CD4-positive, alpha-beta T cell (primary cell): ENCODE data around the gene LRRC42. TPM values are rescaled to one million over a fixed set of nuclear protein-coding genes. Genes with fewer than 3 reads are reported as not detected.

Experiments
- ATAC-seq: fragments of 200-7000 bp; cut with Tn5 transposase; one replicate; pipeline ENCODE4 v1.10.0; 2022; ENCODE audit warnings: mild to moderate bottlenecking; ENCODE audit not compliant: poor library complexity
- CTCF ChIA-PET: fragments of 350-600 bp; sonication (Branson Sonifier 250); formaldehyde crosslinking; loops from one replicate; lab custom pipeline; 2021; ENCODE audit warnings: antibody characterized with exemption, inconsistent platforms; lab: Charles Lee
- POLR2A ChIA-PET: fragments of 350-600 bp; sonication (Branson Sonifier 250); formaldehyde crosslinking; loops from one replicate; lab custom pipeline; 2021; ENCODE audit warnings: antibody characterized with exemption, inconsistent platforms; lab: Charles Lee
- DNase-seq, 14 experiments: peaks; one replicate each; pipeline ENCODE4 v3.0.0-alpha.2; 2013 to 2020; ENCODE audit warnings: mixed read lengths in 2 of 14
- H3K27ac ChIP-seq, 2 donors: one replicate each; pipeline versions ENCODE4 v1.5.1 to v1.7.0; 2013; ENCODE audit warnings: low read length in 2 of 2, low read depth in 1 of 2, mild to moderate bottlenecking in 1 of 2
- H3K27me3 ChIP-seq, 2 experiments: 1 replicate in 1 of 2; 2 replicates in 1 of 2; pipeline versions ENCODE4 v1.6.1 to v1.7.0; 2013; ENCODE audit warnings: low read length in 2 of 2, control low read depth in 1 of 2, mild to moderate bottlenecking in 1 of 2, moderate library complexity in 1 of 2; ENCODE audit not compliant: insufficient read depth in 2 of 2, control insufficient read depth in 1 of 2
- H3K36me3 ChIP-seq: one replicate; pipeline ENCODE4 v1.6.1; 2013; ENCODE audit warnings: low read length, control low read depth; ENCODE audit not compliant: insufficient read depth
- H3K4me1 ChIP-seq: one replicate; pipeline ENCODE4 v1.6.1; 2013; ENCODE audit warnings: low read length, control low read depth; ENCODE audit not compliant: insufficient read depth
- H3K4me3 ChIP-seq: one replicate; pipeline ENCODE4 v1.5.1; 2013; ENCODE audit warnings: mild to moderate bottlenecking, low read length, moderate library complexity
- H3K9me3 ChIP-seq, 2 experiments: 1 replicate in 1 of 2; 2 replicates in 1 of 2; pipeline versions ENCODE4 v1.6.1 to v1.7.0; 2013; ENCODE audit warnings: low read length in 2 of 2, mild to moderate bottlenecking in 2 of 2, control low read depth in 1 of 2, moderate library complexity in 1 of 2; ENCODE audit not compliant: control insufficient read depth in 1 of 2, insufficient read depth in 1 of 2
- H3K27ac Mint-ChIP-seq: one replicate; pipeline ENCODE4 v1.8.0; 2020; ENCODE audit warnings: mixed read lengths
- H3K27me3 Mint-ChIP-seq: one replicate; pipeline ENCODE4 v1.8.0; 2021; ENCODE audit warnings: mixed read lengths
- H3K36me3 Mint-ChIP-seq: one replicate; pipeline ENCODE4 v1.8.0; 2021; ENCODE audit warnings: low read depth, mixed read lengths
- H3K4me1 Mint-ChIP-seq: one replicate; pipeline ENCODE4 v1.8.0; 2021; ENCODE audit warnings: low read depth, mixed read lengths
- H3K4me3 Mint-ChIP-seq: one replicate; pipeline ENCODE4 v1.8.0; 2020; ENCODE audit warnings: mild to moderate bottlenecking, mixed read lengths
- H3K9me3 Mint-ChIP-seq: one replicate; pipeline ENCODE4 v1.8.0; 2020; ENCODE audit warnings: mixed read lengths
- intact Hi-C, 2 experiments: fragments of 100-400 bp; cut with DNase I in 1 of 2; cut with micrococcal nuclease in 1 of 2; formaldehyde crosslinking; loops; one replicate each; pipeline versions ENCODE4 v1.15.1 to v1.9.0; 2023 to 2025; cut with DNase I, micrococcal nuclease
- total RNA-seq, 174 experiments: library from RNA in 2 of 174; stranded (reverse) in 2 of 174; gene quantifications; one replicate each; pipeline ENCODE4 v1.2.3 and lab custom pipeline; 2021 to 2026
- TF ChIP-seq, protein P1 (sequence below): fragments of 200-600 bp; IDR thresholded peaks from one replicate; pipeline ENCODE4 v1.8.0; 2022; ENCODE audit warnings: antibody characterized with exemption, mild to moderate bottlenecking

The LRRC42 gene
- total RNA-seq, 2 experiments from 2014 or later = 3.9 to 5.0 TPM

DNA sequence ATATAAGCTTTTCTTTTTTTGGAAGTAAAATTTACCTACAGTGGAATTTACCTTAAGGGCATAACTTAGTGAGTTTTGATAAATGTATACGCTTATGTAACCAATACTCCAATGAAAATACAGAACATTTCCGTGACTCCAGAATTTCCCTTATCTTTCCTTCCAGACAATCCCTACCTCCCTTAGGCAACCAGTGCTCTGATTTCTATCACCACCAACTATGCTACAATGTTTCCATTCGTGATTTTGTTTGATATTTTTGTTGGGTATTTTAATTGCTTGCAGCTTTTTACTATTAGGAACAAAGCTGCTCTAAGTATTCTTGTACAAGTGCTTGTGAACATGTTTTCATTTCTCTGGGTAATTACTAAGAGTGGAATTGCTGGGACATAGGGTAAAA, 15.2 kb upstream of the LRRC42 start:
- ATAC-seq = no peak
- ChIA-PET POLR2A (no interaction called here), CTCF (no interaction called here)
- DNase-seq = no peak
- no peak overlapping the region for H3K4me3 ChIP-seq
- peaks cover 61% of the 10 kb centered on the region for H3K36me3 Mint-ChIP-seq
- TF ChIP-seq, protein P1, sequence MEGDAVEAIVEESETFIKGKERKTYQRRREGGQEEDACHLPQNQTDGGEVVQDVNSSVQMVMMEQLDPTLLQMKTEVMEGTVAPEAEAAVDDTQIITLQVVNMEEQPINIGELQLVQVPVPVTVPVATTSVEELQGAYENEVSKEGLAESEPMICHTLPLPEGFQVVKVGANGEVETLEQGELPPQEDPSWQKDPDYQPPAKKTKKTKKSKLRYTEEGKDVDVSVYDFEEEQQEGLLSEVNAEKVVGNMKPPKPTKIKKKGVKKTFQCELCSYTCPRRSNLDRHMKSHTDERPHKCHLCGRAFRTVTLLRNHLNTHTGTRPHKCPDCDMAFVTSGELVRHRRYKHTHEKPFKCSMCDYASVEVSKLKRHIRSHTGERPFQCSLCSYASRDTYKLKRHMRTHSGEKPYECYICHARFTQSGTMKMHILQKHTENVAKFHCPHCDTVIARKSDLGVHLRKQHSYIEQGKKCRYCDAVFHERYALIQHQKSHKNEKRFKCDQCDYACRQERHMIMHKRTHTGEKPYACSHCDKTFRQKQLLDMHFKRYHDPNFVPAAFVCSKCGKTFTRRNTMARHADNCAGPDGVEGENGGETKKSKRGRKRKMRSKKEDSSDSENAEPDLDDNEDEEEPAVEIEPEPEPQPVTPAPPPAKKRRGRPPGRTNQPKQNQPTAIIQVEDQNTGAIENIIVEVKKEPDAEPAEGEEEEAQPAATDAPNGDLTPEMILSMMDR = no peak
- peaks cover 7 to 14% of the 10 kb centered on the region in 2 experiments for H3K9me3 ChIP-seq
- intact Hi-C loops = no loop called here
- H3K27ac Mint-ChIP-seq = no peak overlapping the region
- peaks cover 23% of the 10 kb centered on the region for H3K36me3 ChIP-seq
- no peak overlapping the region for H3K27ac ChIP-seq
- H3K4me3 Mint-ChIP-seq = no peak overlapping the region
- H3K4me1 Mint-ChIP-seq = no peaks in the 10 kb centered on the region
- peaks cover 2% of the 10 kb centered on the region for H3K9me3 Mint-ChIP-seq
- H3K4me1 ChIP-seq = no peaks in the 10 kb centered on the region
- H3K27me3 ChIP-seq = no peaks in the 10 kb centered on the region
- H3K27me3 Mint-ChIP-seq = no peaks in the 10 kb centered on the region

DNA sequence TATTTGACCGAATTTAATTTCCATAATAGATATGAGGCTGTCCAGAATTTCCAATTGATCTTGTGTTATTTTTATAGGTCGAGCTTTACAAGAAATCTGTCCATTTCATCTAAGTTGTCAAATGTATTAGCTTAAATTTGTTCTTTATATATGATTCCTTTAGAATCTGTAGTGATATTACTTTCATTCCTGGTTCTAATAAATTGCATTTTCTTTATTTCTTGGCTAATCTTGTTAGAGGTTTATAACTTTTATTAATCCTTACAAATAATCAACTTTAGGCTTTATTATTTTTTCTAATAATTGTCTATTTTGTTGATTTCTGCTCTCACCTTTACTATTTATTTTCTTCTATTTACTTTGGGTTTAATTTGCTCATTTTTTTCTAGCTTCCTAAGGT, 14.6 kb upstream of the LRRC42 start:
- Histone ChIP-seq H3K27me3 (no peaks in the 10 kb centered on the region), H3K4me1 (no peaks in the 10 kb centered on the region), H3K36me3 (peaks cover 25% of the 10 kb centered on the region), H3K4me3 (no peak overlapping the region), H3K27ac (no peak overlapping the region), H3K9me3 (peaks cover 7 to 14% of the 10 kb centered on the region in 2 experiments)
- H3K36me3 Mint-ChIP-seq = peaks cover 66% of the 10 kb centered on the region
- no peak for DNase-seq
- TF ChIP-seq, protein P1 = no peak
- H3K27ac Mint-ChIP-seq = no peak overlapping the region
- ChIA-PET CTCF (no interaction called here), POLR2A (no interaction called here)
- ATAC-seq = no peak
- no peak overlapping the region for H3K4me3 Mint-ChIP-seq
- intact Hi-C loops = no loop called here
- H3K4me1 Mint-ChIP-seq = no peaks in the 10 kb centered on the region
- peaks cover 2% of the 10 kb centered on the region for H3K9me3 Mint-ChIP-seq
- H3K27me3 Mint-ChIP-seq = no peaks in the 10 kb centered on the region

DNA sequence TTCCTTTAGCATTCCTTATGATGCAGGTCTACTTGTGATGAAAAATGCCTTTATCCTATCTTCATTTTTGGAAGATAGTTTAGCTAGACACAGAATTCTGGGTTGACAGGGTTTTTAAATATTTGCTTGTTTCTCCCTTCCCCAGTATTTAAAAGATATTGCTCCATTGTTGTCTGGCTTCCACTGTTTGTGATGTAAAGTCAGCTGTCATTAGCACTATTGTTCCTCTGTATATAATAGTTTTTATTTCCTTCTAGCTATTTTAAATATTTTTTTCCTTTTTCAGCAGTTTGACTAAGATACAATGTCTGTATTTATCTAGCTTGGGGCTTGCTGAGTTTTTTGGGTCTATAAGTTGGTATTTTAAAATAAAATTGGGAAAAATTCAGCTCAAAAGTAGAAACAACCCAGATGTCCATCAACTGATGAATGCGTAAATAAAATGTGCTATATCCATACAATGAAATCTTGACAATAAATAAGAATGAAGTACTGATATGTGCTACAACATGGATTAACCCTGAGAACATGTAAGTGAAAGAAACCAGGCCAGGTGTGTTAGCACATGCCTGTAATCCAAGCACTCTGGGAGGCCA, 11.9 kb upstream of the LRRC42 start:
- no peak overlapping the region for H3K27ac Mint-ChIP-seq
- H3K36me3 Mint-ChIP-seq = peaks cover 64% of the 10 kb centered on the region
- no peak overlapping the region for H3K4me3 ChIP-seq
- H3K27me3 ChIP-seq = no peaks in the 10 kb centered on the region
- H3K4me3 Mint-ChIP-seq = no peak overlapping the region
- DNase-seq = no peak
- TF ChIP-seq, protein P1 = no peak
- ATAC-seq = no peak
- intact Hi-C loops = no loop called here
- no peaks in the 10 kb centered on the region for H3K4me1 ChIP-seq
- no peak overlapping the region for H3K27ac ChIP-seq
- CTCF ChIA-PET = no interaction called here
- peaks cover 2% of the 10 kb centered on the region for H3K9me3 Mint-ChIP-seq
- POLR2A ChIA-PET = interaction anchor here (2.0 kb wide), 1 partner anchor 11 kb away, joined by 6 read pairs; the partner anchor contains the start of genes IFT25 and LRRC42
- H3K9me3 ChIP-seq = peaks cover 7 to 14% of the 10 kb centered on the region in 2 experiments
- peaks cover 34% of the 10 kb centered on the region for H3K36me3 ChIP-seq
- no peaks in the 10 kb centered on the region for H3K27me3 Mint-ChIP-seq
- H3K4me1 Mint-ChIP-seq = peaks cover 11% of the 10 kb centered on the region
